Ishikawa (cell line): ENCODE results near the gene B4GALNT3.

ENCODE experiments used
- CEBPB ChIP-seq: IDR thresholded peaks from 2 replicates; pipeline ENCODE4 v1.6.1; 2012
- EGR1 ChIP-seq: IDR thresholded peaks from 2 replicates; pipeline ENCODE4 v1.6.1; 2012
- EP300 ChIP-seq: IDR thresholded peaks from 2 replicates; pipeline ENCODE4 v1.6.1; 2012; ENCODE audit warnings: borderline replicate concordance
- MAX ChIP-seq: IDR thresholded peaks from 2 replicates; pipeline ENCODE4 v1.6.1; 2012
- NFIC ChIP-seq: IDR thresholded peaks from 2 replicates; pipeline ENCODE4 v1.6.1; 2012
- RAD21 ChIP-seq: IDR thresholded peaks from 2 replicates; pipeline ENCODE4 v1.6.1; 2012; ENCODE audit warnings: low read depth
- TAF1 ChIP-seq: IDR thresholded peaks from 2 replicates; pipeline ENCODE4 v1.6.1; 2012; ENCODE audit warnings: low read depth, mild to moderate bottlenecking
- TEAD4 ChIP-seq: IDR thresholded peaks from 2 replicates; pipeline ENCODE4 v1.6.1; 2012
- TF ChIP-seq, protein P1 (sequence below): IDR thresholded peaks from 2 replicates; pipeline ENCODE4 v1.6.1; 2012; ENCODE audit warnings: low read depth, mild to moderate bottlenecking

DNA sequence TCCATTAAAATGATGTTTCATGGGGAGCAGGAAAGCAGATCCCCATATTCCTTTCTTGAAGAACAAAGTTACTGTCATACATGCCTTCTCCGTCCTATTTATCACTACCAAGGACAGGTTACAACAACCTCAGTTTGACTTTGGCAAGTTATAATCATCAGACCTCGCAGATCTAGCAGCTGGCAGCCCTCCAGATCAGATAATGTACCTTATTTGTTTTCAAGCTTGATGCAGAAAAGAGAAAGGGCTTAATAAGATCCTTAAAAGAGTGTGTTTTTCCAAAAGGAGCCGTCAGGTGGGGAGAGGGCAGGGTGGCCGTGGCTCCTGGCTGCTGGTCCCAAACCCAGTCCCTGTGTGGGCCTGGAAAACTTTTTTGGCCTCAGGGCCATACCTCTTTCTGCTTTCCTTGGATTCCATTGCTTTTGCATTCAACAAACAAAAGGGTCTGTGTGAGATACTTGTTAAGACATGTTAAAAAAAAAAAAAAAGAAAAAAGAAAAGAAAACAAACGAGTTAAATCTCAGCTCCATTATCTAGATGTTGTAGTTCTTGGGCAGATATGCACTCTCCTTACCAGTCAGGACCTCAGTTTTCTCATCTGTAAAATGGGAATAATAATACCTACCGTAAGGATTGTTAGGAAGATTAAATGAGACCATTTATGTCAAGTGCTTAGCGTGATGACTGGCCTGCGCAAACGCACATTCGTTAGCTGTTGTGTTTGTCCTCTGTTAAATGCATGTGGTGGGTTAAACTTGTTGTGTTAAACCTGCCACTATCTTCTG lies 64.6 kb downstream of the B4GALNT3 start:
- TF ChIP-seq NFIC (peak; percentile 16; the same call in 1 of the 2 replicates), TAF1 (no peak), EGR1 (no peak), EP300 (no peak), TEAD4 (no peak), MAX (no peak), CEBPB (no peak), RAD21 (no peak)
- TF ChIP-seq, protein P1, sequence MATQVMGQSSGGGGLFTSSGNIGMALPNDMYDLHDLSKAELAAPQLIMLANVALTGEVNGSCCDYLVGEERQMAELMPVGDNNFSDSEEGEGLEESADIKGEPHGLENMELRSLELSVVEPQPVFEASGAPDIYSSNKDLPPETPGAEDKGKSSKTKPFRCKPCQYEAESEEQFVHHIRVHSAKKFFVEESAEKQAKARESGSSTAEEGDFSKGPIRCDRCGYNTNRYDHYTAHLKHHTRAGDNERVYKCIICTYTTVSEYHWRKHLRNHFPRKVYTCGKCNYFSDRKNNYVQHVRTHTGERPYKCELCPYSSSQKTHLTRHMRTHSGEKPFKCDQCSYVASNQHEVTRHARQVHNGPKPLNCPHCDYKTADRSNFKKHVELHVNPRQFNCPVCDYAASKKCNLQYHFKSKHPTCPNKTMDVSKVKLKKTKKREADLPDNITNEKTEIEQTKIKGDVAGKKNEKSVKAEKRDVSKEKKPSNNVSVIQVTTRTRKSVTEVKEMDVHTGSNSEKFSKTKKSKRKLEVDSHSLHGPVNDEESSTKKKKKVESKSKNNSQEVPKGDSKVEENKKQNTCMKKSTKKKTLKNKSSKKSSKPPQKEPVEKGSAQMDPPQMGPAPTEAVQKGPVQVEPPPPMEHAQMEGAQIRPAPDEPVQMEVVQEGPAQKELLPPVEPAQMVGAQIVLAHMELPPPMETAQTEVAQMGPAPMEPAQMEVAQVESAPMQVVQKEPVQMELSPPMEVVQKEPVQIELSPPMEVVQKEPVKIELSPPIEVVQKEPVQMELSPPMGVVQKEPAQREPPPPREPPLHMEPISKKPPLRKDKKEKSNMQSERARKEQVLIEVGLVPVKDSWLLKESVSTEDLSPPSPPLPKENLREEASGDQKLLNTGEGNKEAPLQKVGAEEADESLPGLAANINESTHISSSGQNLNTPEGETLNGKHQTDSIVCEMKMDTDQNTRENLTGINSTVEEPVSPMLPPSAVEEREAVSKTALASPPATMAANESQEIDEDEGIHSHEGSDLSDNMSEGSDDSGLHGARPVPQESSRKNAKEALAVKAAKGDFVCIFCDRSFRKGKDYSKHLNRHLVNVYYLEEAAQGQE: no peak
